Measurements from ENCODE around the gene RIC3. TPM values are rescaled to one million over a fixed set of nuclear protein-coding genes. Genes with fewer than 3 reads are reported as not detected.

Gene RIC3
- total and polyA plus RNA-seq, 2 donors (not counting 3 experiments of a cell fraction or from before 2014, with no cell fraction given) = not detected

- Histone ChIP-seq H2AFZ (ENCODE audit: low read depth, low read length) (peak overlapping the region; percentile 5), H3K36me3 (ENCODE audit: control insufficient read depth in 2 of 2, extremely low read depth in 1 of 2, insufficient read depth in 2 of 2, low read length in 2 of 2) (no peaks in the 10 kb centered on the region), H3K9me1 (replicated peaks; ENCODE audit: control insufficient read depth, extremely low read depth, insufficient read depth, low read length) (no peaks in the 10 kb centered on the region), H4K20me1 (replicated peaks; ENCODE audit: control insufficient read depth, extremely low read depth, insufficient read depth, low read length) (no peaks in the 10 kb centered on the region), H3K4me3 (replicated peaks in 1 of 3; ENCODE audit: insufficient read depth in 1 of 3, low read depth in 1 of 3, low read length in 3 of 3) (peak overlapping the region in 1 of 3 experiments; percentile 9), H3K4me2 (ENCODE audit: insufficient read depth, low read length) (peak overlapping the region; percentile 50), H3K4me1 (ENCODE audit: control insufficient read depth, extremely low read depth, insufficient read depth, low read length) (peaks cover 12% of the 10 kb centered on the region), H3K79me2 (ENCODE audit: control insufficient read depth, insufficient read depth, low read length) (no peaks in the 10 kb centered on the region), H3K27me3 (ENCODE audit: control insufficient read depth in 2 of 2, insufficient read depth in 2 of 2, low read length in 2 of 2) (peaks cover 8 to 15% of the 10 kb centered on the region in 2 experiments), H3K9me3 (replicated peaks; ENCODE audit: control insufficient read depth, insufficient read depth, low read length) (no peaks in the 10 kb centered on the region), H3K9ac (replicated peaks; ENCODE audit: extremely low read depth, insufficient read depth, low read length) (no peak overlapping the region), H3K27ac (ENCODE audit: insufficient read depth, low read depth, low read length) (no peak overlapping the region)
- CTCF ChIA-PET = interaction anchor here (1.0 to 1.7 kb wide), 10 partner anchors 10 to 359 kb away, joined by 3 to 9 read pairs (median 4); partner anchors contain the start of gene LMO1
- dilution Hi-C loops (cut with MboI; ENCODE audit: extremely low pct_ligation_motif_present, low sequenced_read_pairs) = no loop called here
- FAIRE-seq (peak; percentile 49), DNase-seq (ENCODE audit: low read depth, low spot score) (no peak)
- no peak for TF ChIP-seq GATA2 (IDR thresholded peaks at IDR 0.05; ENCODE audit: insufficient read depth, insufficient read length, low read depth, low read length)
- TF ChIP-seq FOS (IDR thresholded peaks at IDR 0.05; ENCODE audit: borderline replicate concordance, insufficient read depth, low read length) = no peak
- TF ChIP-seq JUN (IDR thresholded peaks at IDR 0.05; ENCODE audit: borderline replicate concordance, insufficient read depth, insufficient read length, low read depth) = no peak
- TF ChIP-seq MAX (IDR thresholded peaks at IDR 0.05; ENCODE audit: insufficient read depth, insufficient read length) = no peak
- TF ChIP-seq POLR2A (IDR thresholded peaks at IDR 0.05; ENCODE audit: low read depth, low read length) = no peak
- TF ChIP-seq MYC (IDR thresholded peaks at IDR 0.05; ENCODE audit: low read depth, low read length) = no peak
- no peak for TF ChIP-seq POLR2AphosphoS5 (IDR thresholded peaks at IDR 0.05; ENCODE audit: insufficient read depth, low read depth, low read length)
- TF ChIP-seq CTCF (IDR thresholded peaks at IDR 0.05; ENCODE audit: extremely low read depth in 1 of 2, insufficient read depth in 1 of 2, low read depth in 1 of 2, low read length in 2 of 2) = no peak
- no peak for TF ChIP-seq EZH2 (IDR thresholded peaks at IDR 0.05; ENCODE audit: borderline replicate concordance, low read depth, low read length, severe bottlenecking)
- POLR2A ChIA-PET = no interaction called here
- intact Hi-C loops (cut with micrococcal nuclease) = loop anchor here (5.0 kb wide), 1 partner anchor 55 kb away; the partner anchor contains the start of gene LMO1
- BruUV-seq (replicated peaks) = no TSS peak
These were observed 38.5 kb upstream of the RIC3 start for GRCh38 chr11:8207080-8208000.
